Urothelium cell line (cell line): ENCODE results near the gene TSPAN15.

ENCODE experiments used
- DNase-seq: peaks from one replicate; pipeline ENCODE4 v3.0.0; 2011; ENCODE audit warnings: low spot score, mixed read lengths
- FAIRE-seq: peaks from 2 replicates; lab custom pipeline; 2011; peaks lifted over from hg19 to GRCh38; lab: Jason Lieb, UNC

TSPAN15 gene

GRCh38 chr10:69451209-69451783, at the start of gene TSPAN15:
Gene TSPAN15, plus strand, starts transcription at chr10:69451465. Its CDS starts 130 bp downstream, at chr10:69451595.
- DNase-seq (no peak), FAIRE-seq (no peak)

- no peak for FAIRE-seq
- no peak for DNase-seq
Observed at GRCh38 chr10:69402386-69402785, 48.9 kb upstream of the TSPAN15 start.

GRCh38 chr10:69403066-69403465, 48.2 kb upstream of the TSPAN15 start:
- FAIRE-seq (no peak), DNase-seq (no peak)

- FAIRE-seq (no peak), DNase-seq (no peak)
Observed at GRCh38 chr10:69403519-69403918, 47.7 kb upstream of the TSPAN15 start.

GRCh38 chr10:69404786-69405185, 46.5 kb upstream of the TSPAN15 start:
- FAIRE-seq = no peak
- DNase-seq = no peak

- FAIRE-seq = no peak
Observed at GRCh38 chr10:69405221-69405620, 46.0 kb upstream of the TSPAN15 start.

GRCh38 chr10:69406302-69406811, 44.9 kb upstream of the TSPAN15 start:
- FAIRE-seq (no peak), DNase-seq (no peak)

More at GRCh38 chr10:69405221-69405620, 46.0 kb upstream of the TSPAN15 start:
- DNase-seq = no peak

GRCh38 chr10:69406816-69407580, 44.3 kb upstream of the TSPAN15 start:
- FAIRE-seq (no peak), DNase-seq (no peak)

GRCh38 chr10:69407621-69408301, 43.5 kb upstream of the TSPAN15 start:
- no peak for DNase-seq
- no peak for FAIRE-seq

GRCh38 chr10:69408318-69409175, 42.7 kb upstream of the TSPAN15 start:
- FAIRE-seq (peak; percentile 92), DNase-seq (peak; percentile 99)

- FAIRE-seq (no peak), DNase-seq (no peak)
Observed at GRCh38 chr10:69409176-69409495, 42.1 kb upstream of the TSPAN15 start.

GRCh38 chr10:69409968-69410367, 41.3 kb upstream of the TSPAN15 start:
- DNase-seq (no peak), FAIRE-seq (no peak)

- DNase-seq = no peak
- no peak for FAIRE-seq
Observed at GRCh38 chr10:69410487-69410886, 40.8 kb upstream of the TSPAN15 start.

- DNase-seq (no peak), FAIRE-seq (no peak)
Observed at GRCh38 chr10:69411476-69411875, 39.8 kb upstream of the TSPAN15 start.

GRCh38 chr10:69412232-69412790, 39.0 kb upstream of the TSPAN15 start:
- DNase-seq = no peak
- no peak for FAIRE-seq

- FAIRE-seq = peak; percentile 85
- peak; percentile 83 for DNase-seq
Observed at GRCh38 chr10:69413221-69413865, 37.9 kb upstream of the TSPAN15 start.

GRCh38 chr10:69414036-69415018, 36.9 kb upstream of the TSPAN15 start:
- no peak for DNase-seq
- FAIRE-seq = peak; percentile 90

GRCh38 chr10:69415049-69415448, 36.2 kb upstream of the TSPAN15 start:
- no peak for DNase-seq
- no peak for FAIRE-seq

GRCh38 chr10:69415951-69416350, 35.3 kb upstream of the TSPAN15 start:
- no peak for DNase-seq

More at GRCh38 chr10:69415951-69416350, 35.3 kb upstream of the TSPAN15 start:
- peak; percentile 13 for FAIRE-seq
